ENCODE measurements around the gene LRP11.
"Not testable (repeated sequence)": the region's sequence is repeated elsewhere in the genome, so short reads cannot be mapped to it uniquely, and the experiment has no call there.

LRP11 gene

DNA sequence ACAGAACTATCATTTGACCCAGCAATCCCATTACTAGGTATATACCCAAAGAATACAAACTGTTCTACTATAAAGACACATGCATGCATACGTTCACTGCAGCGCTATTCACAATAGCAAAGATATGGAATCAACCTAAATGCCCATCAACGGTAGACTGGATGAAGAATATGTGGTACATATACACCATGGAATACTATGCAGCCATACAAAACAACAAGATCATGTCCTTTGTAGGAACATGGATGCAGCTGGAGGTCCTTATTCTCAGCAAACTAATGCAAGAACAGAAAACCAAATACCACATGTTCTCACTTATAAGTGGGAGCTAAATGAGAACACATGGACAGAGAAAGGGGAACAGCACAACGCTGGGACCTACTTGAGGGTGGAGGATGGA is 15.8 kb downstream of the LRP11 start:
- not testable (repeated sequence) for DNase-seq (ENCODE audit: low read depth)

DNA sequence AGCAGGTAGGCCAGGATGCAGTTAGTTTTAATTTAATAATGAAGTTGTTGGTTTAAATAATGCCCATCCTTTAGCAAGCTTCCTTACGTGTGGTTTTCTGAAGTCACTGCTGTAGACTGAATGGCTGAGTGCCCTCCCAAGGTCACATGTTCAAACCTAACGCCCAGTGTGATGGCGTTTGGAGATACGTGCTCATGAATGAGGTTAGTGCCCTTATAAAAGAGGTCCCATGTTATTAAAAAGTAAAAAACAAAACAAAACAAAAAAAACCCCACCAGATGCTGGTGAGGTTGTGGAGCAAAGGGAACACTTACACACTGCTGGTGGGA is 16.3 kb downstream of the LRP11 start:
- DNase-seq (ENCODE audit: low read depth), result no peak

DNA sequence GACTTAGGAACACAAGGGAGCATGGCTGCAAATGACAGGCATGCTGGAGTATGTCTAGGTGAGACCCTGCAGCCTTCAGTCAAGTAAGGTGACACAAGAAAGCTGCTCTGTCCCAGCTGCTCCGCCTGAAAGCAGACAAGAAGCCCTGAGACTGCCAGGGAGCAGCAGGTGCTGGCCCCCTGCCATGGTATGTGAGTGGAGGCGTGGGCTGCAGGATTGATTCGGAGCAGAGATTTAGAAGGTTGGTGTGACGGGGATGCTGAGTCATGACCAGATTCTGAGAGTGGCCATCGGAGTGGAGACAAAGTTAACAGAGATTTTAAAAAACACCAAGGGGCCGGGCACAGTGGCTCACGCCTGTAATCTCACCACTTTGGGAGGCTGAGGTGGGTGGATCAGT is 17.8 kb downstream of the LRP11 start:
- no peak for DNase-seq (ENCODE audit: low read depth)

DNA sequence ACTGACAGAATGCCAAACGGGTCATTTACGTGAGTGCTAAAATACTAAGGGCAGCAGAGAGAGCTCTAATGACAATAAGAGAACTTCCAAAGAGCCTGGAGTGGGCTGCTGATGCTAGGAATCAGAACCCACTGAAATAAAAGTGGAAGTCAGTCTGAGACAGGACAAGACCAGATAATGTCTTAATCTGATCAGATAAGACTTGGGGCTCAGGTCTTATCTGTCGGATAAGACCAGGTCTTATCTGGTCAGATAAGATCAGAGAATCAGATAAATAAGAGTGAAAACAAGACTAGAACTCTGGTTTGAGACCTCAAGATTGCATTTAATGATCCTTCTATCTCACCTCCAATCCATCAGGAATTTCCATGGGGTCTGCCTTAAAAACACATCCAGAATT is 18.6 kb downstream of the LRP11 start:
- DNase-seq (ENCODE audit: low read depth), result no peak

DNA sequence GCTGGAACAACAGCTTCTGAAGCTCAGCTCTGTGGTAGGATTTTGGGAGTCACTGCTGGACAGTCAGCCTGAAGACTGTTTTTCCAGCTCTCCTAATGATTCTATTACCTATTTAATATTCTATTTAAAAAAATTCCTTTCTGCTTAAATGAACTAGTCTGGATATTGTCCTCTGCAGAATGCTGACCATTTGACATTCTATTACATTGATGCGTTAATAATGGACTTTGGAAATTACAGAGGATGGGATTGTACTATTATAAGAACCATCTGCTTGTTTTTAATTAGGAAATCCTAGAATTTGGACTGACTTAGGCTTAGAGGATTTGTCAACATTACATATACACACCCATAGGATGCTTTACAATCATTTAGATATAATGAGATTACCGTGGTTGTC is 19.7 kb downstream of the LRP11 start:
- no peak for DNase-seq (ENCODE audit: low read depth)

DNA sequence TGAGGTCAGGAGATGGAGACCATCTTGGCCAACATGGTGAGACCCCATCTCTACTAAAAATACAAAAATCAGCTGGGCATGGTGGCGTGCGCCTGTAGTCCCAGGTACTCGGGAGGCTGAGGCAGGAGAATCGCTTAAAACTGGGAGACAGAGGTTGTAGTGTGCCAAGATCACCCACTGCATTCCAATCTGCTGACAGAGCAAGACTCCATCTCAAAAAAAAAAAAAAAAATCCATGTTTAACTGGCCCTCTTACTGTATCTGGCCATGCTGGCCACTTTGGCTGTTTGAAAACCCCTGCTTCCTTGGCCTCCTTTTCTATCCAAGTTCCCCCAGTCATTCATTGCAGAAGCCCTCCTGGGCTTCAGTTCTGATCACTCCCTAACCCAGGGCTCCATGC is 20.1 kb downstream of the LRP11 start:
- DNase-seq (ENCODE audit: low read depth), result not testable (repeated sequence)

DNA sequence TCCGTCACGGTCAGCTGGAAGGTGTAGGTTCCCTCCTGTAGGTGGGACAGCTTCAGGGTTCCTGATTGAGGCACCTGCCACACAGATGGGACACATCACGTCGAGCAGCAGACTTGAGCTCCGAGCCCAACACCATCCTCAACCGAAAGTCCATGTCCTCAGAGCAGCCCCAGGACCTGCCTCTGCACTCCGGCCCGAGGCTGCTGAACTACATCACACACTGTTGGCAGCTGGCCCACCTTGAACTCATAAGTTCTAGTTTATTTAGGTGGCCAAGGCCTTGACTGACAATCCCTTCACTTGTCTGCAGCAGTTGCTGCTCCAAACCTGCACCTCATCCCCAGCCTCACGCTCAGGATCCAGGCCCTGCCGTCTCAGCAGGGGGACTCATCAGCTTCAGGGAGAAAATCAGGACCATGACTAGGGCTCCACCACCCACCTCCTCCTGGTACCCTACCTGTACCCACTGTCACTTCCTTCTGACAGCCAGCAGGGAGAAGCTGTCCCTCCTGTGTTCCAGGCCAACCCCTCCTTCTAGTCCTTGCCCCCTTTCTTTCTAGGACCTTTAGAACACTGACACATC is 21.0 kb downstream of the LRP11 start:
- DNase-seq (ENCODE audit: low read depth), result no peak

DNA sequence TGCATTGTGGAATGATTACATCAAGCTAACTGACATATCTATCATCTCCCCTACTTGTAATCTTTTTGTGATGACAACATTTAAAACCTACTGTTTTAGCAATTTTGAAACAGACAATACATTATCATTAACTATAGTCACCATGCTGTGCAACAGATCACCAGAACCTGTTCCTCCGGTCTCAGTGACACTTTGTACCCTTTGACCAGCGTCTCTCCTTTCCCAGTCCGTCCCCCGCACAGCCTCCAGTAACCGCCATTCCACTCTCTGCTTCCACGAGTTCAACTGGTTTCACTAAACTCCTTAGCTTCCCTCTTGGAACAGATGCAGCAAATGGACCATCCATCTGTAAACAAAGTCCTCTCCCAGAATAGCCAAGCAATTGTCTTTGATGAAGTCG is 21.8 kb downstream of the LRP11 start:
- no peak for DNase-seq (ENCODE audit: low read depth)

DNA sequence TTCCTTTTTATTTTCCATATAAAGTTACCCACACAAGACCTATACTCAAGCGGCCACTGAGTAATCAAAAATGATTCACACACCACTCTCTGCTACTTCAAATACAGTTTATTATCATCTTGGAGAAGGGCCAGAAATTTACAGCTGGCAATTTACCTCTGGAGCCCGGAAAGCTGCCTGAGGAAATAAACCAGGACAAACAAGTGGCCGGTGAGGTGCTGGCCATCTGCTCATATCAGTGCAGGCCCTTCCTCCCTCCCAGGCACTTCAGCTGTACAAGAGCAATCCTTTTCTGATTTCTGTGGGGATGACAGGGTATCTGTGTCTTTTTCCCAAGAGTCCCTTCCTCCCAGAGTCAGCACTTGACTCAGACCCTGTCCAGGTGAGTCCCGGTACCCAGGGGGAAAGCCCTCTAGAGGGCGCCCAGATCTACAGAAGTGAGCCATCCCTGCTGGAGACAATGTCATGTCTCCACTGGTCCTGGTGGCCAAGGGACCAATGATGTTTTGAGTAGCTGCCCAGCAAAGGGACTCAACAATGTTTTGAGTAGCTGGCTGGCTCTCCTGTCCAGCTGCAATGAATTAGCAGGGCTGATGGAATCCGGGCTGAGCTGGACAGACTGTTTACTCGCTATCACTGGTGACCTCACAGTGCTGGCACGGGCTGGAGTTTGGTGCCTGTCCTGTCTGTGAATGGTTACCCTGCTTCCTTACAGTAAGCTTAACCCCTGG is 23.6 kb downstream of the LRP11 start:
- no peak for DNase-seq (ENCODE audit: low read depth)

DNA sequence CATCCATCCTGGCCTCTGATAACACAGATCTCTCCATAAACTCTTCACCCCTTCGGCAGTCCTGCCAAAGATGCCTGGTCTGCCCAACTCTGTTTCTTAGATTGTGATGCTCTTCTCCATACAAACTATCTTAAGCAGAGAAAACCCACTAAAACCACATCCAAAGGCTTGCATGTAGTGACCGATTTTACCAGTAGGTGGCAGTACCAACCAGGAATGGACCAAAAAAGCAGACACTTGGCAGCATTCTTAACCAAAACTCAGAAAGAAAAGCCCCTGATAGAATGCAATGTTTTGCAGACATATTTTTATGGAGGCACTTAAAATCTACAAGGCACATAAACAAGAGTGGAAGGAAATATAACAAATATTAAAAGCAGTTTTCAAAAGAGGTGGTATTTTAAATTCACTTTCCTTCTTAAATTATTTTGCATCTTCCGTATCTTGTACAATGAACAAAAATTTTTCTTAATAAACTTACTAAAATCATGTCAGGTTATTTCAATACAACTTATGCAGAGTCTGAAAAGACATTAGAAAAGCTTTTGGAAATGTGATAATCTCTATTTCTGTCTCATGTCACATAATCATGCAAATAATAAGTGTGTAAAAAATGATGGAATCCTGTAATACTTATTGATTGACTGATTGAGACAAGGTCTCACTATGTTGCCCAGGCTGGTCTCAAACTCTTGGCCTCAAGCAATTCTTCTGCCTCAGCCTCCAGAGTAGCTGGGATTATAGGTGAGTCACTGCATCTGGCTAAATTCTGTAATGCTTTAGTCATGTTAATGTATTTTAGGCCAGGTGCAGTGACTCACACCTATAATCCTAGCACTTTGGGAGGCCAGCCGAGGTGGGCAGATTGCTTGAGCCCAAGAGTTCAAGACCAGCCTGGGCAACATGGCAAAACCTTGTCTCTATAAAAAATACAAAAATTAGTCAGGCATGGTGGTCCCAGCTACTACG is 29.4 kb downstream of the LRP11 start:
- DNase-seq (ENCODE audit: low read depth), result peak; percentile 41

DNA sequence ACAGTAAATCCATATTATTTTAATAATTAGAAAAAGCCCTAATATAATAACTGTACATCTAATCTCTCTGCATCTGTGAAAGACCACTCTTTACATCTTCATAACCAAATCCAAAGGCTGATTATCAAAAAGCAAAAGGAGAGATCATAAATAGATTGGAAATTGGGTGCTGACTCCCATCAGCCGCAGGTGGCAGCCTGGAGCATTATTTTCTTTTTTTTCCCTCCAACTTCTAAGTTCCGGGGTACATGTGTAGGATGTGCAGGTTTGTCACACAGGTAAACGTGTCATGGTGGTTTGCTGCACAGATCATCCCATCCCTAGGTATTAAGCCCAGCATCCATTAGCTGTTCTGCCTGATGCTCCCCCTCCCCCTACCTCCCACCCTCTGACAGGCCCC is 30.5 kb downstream of the LRP11 start:
- DNase-seq (ENCODE audit: low read depth), result no peak

DNA sequence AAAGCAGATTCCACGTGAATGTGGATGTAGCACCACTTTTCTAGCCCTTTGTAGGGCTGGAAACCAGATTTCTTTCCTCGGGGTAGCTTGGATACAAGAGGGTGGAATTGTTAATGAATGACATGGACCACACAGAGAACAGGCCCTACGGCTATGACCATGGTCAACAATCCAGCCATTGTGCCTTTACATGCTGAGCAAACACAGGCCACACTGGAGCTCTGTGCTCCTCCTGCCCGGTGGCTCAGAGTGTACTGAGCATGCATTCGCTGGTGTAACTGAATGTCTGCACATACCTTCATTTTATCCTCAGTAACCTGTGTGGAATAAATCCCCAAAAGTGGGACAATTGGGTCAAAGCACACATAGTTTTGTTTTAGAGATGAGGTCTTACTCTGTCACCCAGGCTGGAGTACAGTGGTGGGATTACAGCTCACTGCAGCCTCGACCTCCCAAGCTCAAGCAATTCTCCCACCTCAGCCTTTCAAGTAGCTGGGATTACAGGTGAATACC is 32.8 kb downstream of the LRP11 start:
- DNase-seq (ENCODE audit: low read depth), result no peak

DNA sequence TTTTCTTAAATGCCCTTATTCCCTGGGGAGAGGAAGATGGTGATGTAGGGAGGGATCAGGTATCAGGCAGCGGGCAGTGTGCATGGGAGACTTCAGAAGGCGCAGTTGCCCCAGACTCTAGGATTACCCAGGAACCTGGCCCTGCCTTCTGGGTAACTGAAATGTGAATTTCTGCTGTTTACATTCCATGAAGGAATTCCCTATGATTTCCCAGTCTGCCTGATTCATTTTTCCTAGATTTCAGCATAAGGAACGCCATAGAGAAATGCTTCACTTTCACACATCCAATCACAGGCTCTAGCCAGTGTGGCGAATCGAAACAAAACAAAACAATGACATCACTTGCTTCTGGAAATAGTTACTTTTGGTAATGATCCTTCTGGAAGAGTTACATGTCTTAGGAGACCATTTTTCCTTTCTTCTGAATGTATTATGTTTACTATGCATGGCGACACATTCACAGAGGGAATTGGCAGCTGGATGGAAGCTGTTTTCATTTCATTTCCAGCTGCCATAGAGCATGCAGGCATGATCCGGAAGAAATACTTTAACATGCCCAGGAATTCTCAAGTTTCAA is 33.3 kb downstream of the LRP11 start:
- DNase-seq (ENCODE audit: low read depth), result no peak

DNA sequence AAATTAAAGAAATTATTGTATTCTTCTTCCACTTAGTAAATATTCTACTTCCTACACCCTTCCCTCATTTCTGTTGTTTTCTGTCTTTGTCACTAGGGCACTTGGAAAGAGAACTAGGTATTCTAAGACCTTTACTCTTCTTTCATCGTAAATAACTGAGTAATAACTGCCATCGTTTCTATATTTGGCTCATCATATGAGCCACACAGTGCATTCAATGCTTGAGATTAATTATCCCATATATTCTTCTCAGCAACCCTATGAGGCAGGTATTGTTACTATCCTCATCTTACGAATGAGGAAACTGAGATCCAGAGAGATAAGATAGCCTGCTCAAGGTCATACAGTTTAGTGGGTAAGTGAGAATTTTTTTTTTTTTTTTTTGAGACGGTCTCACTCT is 38.9 kb downstream of the LRP11 start:
- no peak for DNase-seq (ENCODE audit: low read depth)

DNA sequence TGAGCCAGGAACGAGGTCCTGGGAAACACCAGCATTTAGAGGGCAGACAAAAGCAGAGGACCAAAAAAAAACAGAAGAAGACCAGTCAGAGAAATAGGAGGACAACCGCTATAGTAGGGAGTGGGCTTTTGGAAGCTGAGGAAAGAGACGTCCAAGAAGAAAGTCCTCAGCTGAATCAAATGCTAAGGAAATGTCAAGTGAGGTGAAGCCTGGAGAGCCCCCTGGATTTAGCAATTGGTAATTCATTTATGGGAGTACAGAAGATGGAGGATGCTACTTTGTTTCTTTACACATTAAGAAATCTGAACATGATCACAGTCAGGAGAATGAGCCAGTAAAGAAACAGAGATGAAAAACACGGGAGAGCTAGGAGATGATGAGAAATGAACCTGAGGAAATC is 41.1 kb downstream of the LRP11 start:
- no peak for DNase-seq (ENCODE audit: low read depth)

DNA sequence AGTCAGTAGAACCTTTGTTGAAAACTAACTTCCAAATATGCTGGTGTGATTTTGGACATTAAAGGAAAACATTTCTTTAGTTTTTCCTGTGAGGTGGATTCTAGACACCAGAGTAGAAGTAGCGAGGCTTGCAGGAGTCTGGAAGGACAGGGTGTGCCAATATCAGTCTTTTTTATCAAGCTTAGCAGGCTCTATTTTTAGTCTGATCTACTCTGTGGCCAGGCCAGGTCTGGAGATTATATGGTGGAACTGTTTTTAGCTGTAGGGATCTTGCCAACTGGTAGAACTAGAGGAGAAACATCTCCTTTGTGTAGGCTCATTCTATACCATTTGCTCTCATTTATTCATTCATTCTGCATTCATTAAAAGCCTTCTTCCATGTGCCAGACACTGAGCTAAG is 42.7 kb downstream of the LRP11 start:
- no peak for DNase-seq (ENCODE audit: low read depth)

DNA sequence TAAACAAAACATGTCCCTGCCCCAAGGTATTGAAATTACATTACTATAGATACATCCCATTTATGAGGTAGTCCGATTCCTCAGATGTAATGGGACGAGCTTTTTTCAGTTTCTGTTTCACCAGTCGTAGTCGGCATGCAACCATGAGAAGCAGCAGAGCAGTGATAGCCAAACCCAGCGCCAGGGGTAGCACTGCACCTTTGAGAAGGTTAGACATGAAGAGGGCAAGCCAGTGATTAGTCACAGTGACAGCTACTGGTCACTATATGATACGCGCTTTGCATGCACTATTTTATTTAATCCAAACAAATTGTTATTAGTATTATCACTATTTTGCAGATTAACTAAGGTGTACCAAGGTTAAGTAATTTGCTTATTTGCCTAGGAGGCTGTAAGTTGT is 43.7 kb downstream of the LRP11 start:
- DNase-seq (ENCODE audit: low read depth), result no peak

DNA sequence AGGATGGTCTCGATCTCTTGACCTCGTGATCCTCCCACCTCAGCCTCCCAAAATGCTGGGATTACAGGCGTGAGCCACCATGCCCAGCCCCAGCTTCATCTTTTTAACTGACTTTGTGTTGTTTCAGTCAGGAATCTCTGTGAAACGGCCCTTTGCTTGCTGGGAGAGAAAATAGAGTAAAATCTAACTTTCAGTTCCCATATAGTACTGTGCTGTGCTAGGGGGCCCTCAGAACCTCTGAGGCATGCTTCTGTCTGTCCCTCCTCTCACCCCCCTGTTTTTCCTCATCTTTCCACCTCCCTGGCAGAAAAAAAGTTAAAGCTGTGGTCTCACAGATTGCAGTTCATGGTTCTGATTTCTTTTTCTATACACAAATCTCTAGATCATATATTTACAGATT is 48.4 kb downstream of the LRP11 start:
- DNase-seq (ENCODE audit: low read depth), result no peak

DNA sequence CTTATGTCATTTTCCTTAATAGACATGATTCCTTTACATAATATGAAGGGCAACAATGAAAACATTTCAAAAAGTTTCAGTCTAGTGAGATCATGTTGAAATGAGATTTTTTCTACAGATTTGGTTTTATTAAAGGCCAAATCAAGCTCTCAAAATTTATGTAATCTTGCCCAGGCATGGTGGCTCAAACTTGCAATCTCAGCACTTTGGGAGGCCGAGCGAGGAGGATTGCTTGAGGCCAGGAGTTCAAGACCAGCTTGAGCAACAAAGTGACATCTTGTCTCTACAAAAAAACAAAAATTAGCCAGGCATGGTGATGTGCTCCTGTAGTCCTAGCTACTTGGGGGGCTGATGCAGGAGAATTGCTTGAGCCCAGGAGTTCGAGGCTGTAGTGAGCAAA is 50.8 kb downstream of the LRP11 start:
- DNase-seq (ENCODE audit: low read depth), result no peak

DNA sequence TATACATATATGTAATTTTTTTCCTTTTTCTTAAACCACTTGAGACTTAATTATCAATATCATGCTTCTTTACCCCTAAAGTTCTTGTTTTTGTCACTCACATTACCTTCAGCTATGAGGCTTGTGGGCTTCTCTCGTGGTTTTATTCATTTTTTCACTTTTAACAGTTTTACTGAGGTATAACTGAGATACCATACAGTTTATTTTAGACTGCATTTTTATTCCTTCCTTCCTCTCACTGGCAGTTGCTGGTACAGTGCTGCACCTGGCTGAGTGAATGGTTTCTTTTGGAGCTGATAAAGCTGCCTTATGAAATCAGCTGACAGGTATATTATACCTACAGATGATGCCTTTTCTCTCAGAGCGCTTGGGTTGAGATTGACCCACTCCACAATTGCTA is 54.4 kb downstream of the LRP11 start:
- DNase-seq (ENCODE audit: low read depth), result no peak

DNA sequence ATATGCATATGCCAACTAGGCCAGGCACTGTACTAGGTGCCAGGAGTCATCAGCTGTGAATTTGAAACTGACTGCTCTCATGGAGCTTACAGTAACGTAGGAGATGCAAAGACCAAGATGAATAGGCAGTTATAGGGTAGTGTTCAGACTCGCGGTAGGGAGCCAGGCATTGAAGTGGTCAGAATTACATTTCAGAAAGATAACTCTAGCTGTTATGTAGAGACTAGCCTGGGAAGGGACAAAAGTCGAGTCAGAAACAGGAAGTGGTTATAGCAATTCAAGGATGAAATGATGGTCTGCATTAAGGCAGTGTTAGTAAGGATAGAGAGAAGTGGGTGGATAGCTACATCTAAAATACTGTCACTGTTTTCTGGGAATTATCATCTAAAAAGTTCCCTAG is 58.0 kb downstream of the LRP11 start:
- no peak for DNase-seq (ENCODE audit: low read depth)

DNA sequence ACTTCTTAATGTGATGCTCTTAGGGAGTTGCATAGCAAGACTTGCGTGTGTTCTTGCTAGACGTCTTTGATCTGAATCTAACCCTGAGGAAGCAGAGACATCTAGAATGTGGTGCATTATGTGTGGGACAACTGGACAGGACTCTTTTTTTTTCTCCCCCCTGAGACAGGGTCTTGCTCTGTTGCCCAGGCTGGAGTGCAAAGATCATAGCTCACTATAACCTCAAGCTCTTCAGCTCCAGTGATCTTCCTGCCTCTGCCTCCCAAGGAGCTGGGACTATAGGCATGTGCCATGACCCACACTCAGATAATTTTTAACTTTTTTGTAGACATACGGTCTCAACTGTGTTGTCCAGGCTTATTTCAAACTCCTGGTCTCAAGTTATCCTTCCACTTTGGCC is 80.6 kb downstream of the LRP11 start:
- DNase-seq (ENCODE audit: low read depth), result no peak

DNA sequence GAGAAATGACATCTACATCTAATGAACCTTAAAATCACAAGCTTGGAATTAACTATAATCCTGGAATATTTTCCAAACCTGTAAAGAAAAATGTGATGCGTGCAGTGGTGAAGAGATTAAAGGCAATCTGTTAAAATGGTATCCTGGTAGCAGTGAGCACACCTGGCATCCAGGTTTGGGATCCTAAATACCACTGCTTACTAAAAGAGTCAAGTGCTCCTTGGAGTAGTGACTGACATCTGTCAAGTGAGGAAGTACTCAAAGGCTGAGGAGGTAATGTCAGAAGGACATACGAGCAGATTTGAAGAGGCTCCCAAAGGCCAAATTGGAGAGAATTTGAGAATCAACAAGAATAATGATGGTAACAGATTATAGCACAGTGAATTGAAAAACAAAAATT is 81.8 kb downstream of the LRP11 start:
- DNase-seq (ENCODE audit: low read depth), result no peak
